Psoas muscle (tissue), 8 donors: ENCODE data around the gene LSS. TPM values are rescaled to one million over a fixed set of nuclear protein-coding genes. Genes with fewer than 3 reads are reported as not detected.
"Not testable (repeated sequence)": the region's sequence is repeated elsewhere in the genome, so short reads cannot be mapped to it uniquely, and the experiment has no call there.

Experiments used
- ATAC-seq, 4 donors: fragments of 200-7000 bp; cut with Tn5 transposase; one replicate each; pipeline ENCODE4 v1.9.1; 2020; ENCODE audit warnings: moderate library complexity in 3 of 4, mild to moderate bottlenecking in 2 of 4
- DNase-seq, 2 donors: peaks; one replicate each; pipeline ENCODE4 v3.0.0-alpha.2; 2020
- H3K27ac ChIP-seq: fragments of 200-600 bp; one replicate; pipeline ENCODE4 v1.8.0; 2022
- H3K27me3 ChIP-seq, 3 donors: fragments of 200-600 bp in 1 of 3; one replicate each; pipeline versions ENCODE4 v1.6.1 to v1.8.0; 2013 to 2022; ENCODE audit warnings: low read length in 2 of 3, mild to moderate bottlenecking in 2 of 3, moderate library complexity in 1 of 3; ENCODE audit not compliant: insufficient read depth in 3 of 3
- H3K36me3 ChIP-seq, 2 donors: fragments of 200-600 bp in 1 of 2; one replicate each; pipeline versions ENCODE4 v1.6.1 to v1.8.0; 2013 to 2022; ENCODE audit warnings: low read depth in 1 of 2, mild to moderate bottlenecking in 1 of 2, moderate library complexity in 1 of 2; ENCODE audit not compliant: insufficient read depth in 1 of 2
- H3K4me1 ChIP-seq: fragments of 200-600 bp; one replicate; pipeline ENCODE4 v1.8.0; 2022
- H3K4me3 ChIP-seq: fragments of 200-600 bp; one replicate; pipeline ENCODE4 v1.8.0; 2022; ENCODE audit warnings: mild to moderate bottlenecking
- H3K9me3 ChIP-seq: fragments of 200-600 bp; one replicate; pipeline ENCODE4 v1.8.0; 2022
- CTCF ChIP-seq: fragments of 200-600 bp; IDR thresholded peaks from one replicate; pipeline ENCODE4 v1.8.0; 2022; ENCODE audit warnings: antibody characterized with exemption
- WGBS, 3 donors: extraction: QIAGEN DNeasy Blood & Tissue Kit; methylation state at CpG; one replicate each; pipeline versions ENCODE4 v1.1.6 to v1.1.7; 2013; 5-methylcytosine and 5-hydroxymethylcytosine counted together
- intact Hi-C, 2 donors: fragments of 100-400 bp; cut with DNase I; formaldehyde crosslinking; loops; one replicate each; pipeline versions ENCODE4 v1.11.0 to v1.14.2; 2022
- polyA plus RNA-seq, 3 donors: library from polyadenylated mRNA; stranded (reverse); fragments of 200-250 nt; gene quantifications; one replicate each; pipeline ENCODE4 v1.2.3, GENCODE V29; 2013
- total RNA-seq, 4 donors: library from RNA; stranded (reverse); fragmentation: NEBNext Ultra II Directional in 2 of 4; extraction: Animal tissue kit (Norgen Biotek cat#: 25700) in 2 of 4; gene quantifications; one replicate each; pipeline versions ENCODE4 v1.2.1 to v1.2.4, GENCODE V29; 2021 to 2023
- donor health status: healthy with polysubstance abuse.
- donor health status: DM: no; HTN: no; CAD: no; lungs with moderate emphysema.
- donor health status: Bipolar disorder and iron deficiency.
- donor health status: healthy.
- donor health status: DM: yes; HTN: yes; CAD: no.
- donor health status: DM: no; HTN: no; CAD: no.
- donor health status: DM: no; HTN: no; CAD: no.
- donor health status: DM: yes; HTN: yes; CAD: no.

The LSS gene
- total and polyA plus RNA-seq, 7 donors: 10.7 to 31.5 (median 24.8) TPM

GRCh38 chr21:46171996-46172862 lies 56.3 kb downstream of the LSS start:
- Histone ChIP-seq H3K27me3 (no peaks in the 10 kb centered on the region), H3K4me3 (no peak overlapping the region), H3K4me1 (no peaks in the 10 kb centered on the region), H3K9me3 (peaks cover 15% of the 10 kb centered on the region), H3K27ac (no peak overlapping the region), H3K36me3 (no peaks in the 10 kb centered on the region)
- TF ChIP-seq CTCF: no peak
- no peak for ATAC-seq
- intact Hi-C loops: no loop called here
- 86 to 89% (median 88%) methylated on average over 18 to 21 of the region's 21 CpGs for WGBS, 3 donors
- DNase-seq: no peak

- intact Hi-C loops: no loop called here
- 20 to 36% (median 34%) methylated on average over 2 of the region's 2 CpGs for whole genome bisulfite sequencing, 3 donors
- ATAC-seq (no peak), DNase-seq (no peak)
- H3K36me3 ChIP-seq: no peaks in the 10 kb centered on the region
- no peak overlapping the region for H3K4me3 ChIP-seq
- H3K4me1 ChIP-seq: no peaks in the 10 kb centered on the region
- H3K9me3 ChIP-seq: peaks cover 9% of the 10 kb centered on the region
- no peaks in the 10 kb centered on the region for H3K27me3 ChIP-seq
- TF ChIP-seq CTCF: no peak
- H3K27ac ChIP-seq: no peak overlapping the region
Observed at GRCh38 chr21:46171585-46171984, 57.0 kb downstream of the LSS start.

DNA sequence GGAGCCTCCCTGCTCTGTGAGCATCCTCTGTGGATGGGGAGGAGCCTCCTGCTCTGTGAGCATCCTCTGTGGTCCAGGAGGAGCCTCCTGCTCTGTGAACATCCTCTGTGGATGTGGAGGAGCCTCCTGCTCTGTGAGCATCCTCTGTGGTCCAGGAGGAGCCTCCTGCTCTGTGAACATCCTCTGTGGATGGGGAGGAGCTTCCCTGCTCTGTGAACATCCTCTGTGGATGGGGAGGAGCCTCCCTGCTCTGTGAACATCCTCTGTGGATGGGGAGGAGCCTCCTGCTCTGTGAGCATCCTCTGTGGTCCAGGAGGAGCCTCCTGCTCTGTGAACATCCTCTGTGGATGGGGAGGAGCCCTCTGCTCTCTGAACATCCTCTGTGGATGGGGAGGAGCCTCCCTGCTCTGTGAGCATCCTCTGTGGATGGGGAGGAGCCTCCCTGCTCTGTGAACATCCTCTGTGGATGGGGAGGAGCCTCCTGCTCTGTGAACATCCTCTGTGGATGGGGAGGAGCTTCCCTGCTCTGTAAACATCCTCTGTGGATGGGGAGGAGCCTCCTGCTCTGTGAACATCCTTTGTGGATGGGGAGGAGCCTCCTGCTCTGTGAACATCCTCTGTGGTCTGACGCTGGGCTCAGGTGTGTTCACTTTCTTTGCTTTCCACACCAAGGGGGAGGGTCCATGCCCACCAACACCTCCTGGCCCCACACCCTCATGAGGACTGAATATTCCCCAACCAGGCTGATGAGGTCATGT lies 58.0 kb downstream of the LSS start:
- ATAC-seq, H3K4me1 ChIP-seq, H3K9me3 ChIP-seq, H3K27me3 ChIP-seq, H3K4me3 ChIP-seq, intact Hi-C loops, DNase-seq, H3K36me3 ChIP-seq, H3K27ac ChIP-seq: not testable (repeated sequence)
- 69 to 87% (median 85%) methylated on average over 1 of the region's 1 CpG for WGBS, 3 donors

DNA sequence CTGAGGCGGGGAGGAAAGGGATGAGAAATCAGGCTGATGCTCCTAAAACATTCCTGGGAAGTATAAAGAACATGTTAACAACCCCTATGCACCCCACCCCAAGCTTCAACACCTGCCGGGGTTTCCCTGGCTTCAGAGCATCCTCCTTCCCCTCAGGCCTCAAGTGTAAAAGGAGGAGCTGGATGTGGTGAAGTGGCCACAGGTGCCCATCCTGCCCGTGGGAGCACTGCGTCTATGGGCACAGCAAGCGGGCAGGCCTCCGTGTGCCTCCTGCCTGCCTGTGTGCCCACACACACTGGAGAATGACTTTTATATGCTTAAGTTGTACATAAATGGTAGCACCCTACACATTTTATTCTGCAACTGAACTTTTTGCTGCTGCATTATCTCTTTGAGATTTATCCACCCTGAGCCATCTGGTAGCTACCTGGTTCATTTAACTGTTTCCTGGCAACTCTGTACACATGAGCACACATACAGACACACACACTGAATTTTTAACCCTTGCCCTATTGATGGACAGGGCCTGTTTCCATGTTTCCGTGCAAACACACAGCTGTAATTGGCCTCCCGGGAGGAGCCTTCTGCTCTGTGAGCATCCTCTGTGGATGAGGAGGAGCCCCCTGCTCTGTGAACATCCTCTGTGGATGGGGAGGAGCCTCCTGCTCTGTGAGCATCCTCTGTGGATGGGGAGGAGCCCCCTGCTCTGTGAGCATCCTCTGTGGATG lies 59.8 kb downstream of the LSS start:
- Histone ChIP-seq H3K4me1 (no peaks in the 10 kb centered on the region), H3K36me3 (no peaks in the 10 kb centered on the region), H3K27me3 (no peaks in the 10 kb centered on the region), H3K27ac (no peak overlapping the region), H3K9me3 (no peaks in the 10 kb centered on the region), H3K4me3 (no peak overlapping the region)
- DNase-seq: no peak
- intact Hi-C loops: no loop called here
- WGBS, 3 donors: 69 to 77% (median 70%) methylated on average over 8 of the region's 8 CpGs
- no peak for TF ChIP-seq CTCF
- no peak for ATAC-seq

DNA sequence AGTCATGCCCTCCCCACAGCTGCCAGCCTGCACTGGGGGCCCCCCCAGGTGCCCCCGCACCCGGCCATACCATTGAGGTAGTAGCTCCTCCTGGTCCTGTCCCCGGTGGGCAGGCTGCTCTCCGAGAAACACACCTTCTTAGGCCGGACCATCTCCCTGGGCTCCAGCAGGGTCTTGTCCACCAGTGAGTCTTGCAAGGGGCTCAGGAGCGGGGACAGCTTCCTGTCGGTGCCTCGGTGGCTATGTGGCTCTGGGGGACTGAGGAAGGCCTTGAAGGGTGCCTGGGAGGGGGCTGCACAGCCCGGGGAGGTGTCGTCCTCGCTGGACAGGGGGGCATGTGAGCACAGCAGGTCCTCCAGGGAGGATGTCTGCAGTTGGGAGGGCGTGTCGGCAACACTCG lies 60.3 kb downstream of the LSS start:
- Histone ChIP-seq H3K36me3 (no peaks in the 10 kb centered on the region), H3K4me3 (no peak overlapping the region), H3K27ac (no peak overlapping the region), H3K9me3 (no peaks in the 10 kb centered on the region), H3K27me3 (no peaks in the 10 kb centered on the region), H3K4me1 (no peaks in the 10 kb centered on the region)
- WGBS, 3 donors: 74 to 85% (median 81%) methylated on average over 14 of the region's 14 CpGs
- no peak for TF ChIP-seq CTCF
- intact Hi-C loops: no loop called here
- DNase-seq (no peak), ATAC-seq (no peak)
